GM23248 (cell line): Measurements from ENCODE around the gene LMO3.

ENCODE experiments used
- EZH2 ChIP-seq: fragments of 200-600 bp; sonication (generic); IDR thresholded peaks from 2 replicates; pipeline ENCODE4 v1.6.1; 2018; ENCODE audit warnings: antibody characterized with exemption, mild to moderate bottlenecking; ENCODE audit not compliant: insufficient read depth, poor library complexity, severe bottlenecking
- EZH2phosphoT487 ChIP-seq: fragments of 200-600 bp; sonication (generic); IDR thresholded peaks from 2 replicates; pipeline ENCODE4 v1.6.1; 2018; ENCODE audit warnings: antibody characterized with exemption, moderate library complexity, mild to moderate bottlenecking, low read depth; ENCODE audit not compliant: insufficient read depth

- TF ChIP-seq EZH2phosphoT487 (no peak), EZH2 (no peak)
Measured at GRCh38 chr12:16568873-16569272, 37.1 kb downstream of the LMO3 start.
